ENCODE measurements around the gene FBXO33.
"Not testable (repeated sequence)": the region's sequence is repeated elsewhere in the genome, so short reads cannot be mapped to it uniquely, and the experiment has no call there.

The FBXO33 gene

GRCh38 chr14:39367387-39367751 is 64.9 kb downstream of the FBXO33 start:
- no peak for DNase-seq (ENCODE audit: low read depth)
- H3K4me3 ChIP-seq (ENCODE audit: low read depth, low read length) = no peak overlapping the region
- TF ChIP-seq CTCF (IDR thresholded peaks at IDR 0.05; ENCODE audit: low read depth, low read length, missing control alignments) = no peak

GRCh38 chr14:39366460-39367386 is 65.5 kb downstream of the FBXO33 start:
- no peak for TF ChIP-seq CTCF (IDR thresholded peaks at IDR 0.05; ENCODE audit: low read depth, low read length, missing control alignments)
- H3K4me3 ChIP-seq (ENCODE audit: low read depth, low read length) = no peak overlapping the region
- DNase-seq (ENCODE audit: low read depth) = no peak

GRCh38 chr14:39365354-39365753 is 66.9 kb downstream of the FBXO33 start:
- no peak for DNase-seq (ENCODE audit: low read depth)
- TF ChIP-seq CTCF (IDR thresholded peaks at IDR 0.05; ENCODE audit: low read depth, low read length, missing control alignments) = no peak
- no peak overlapping the region for H3K4me3 ChIP-seq (ENCODE audit: low read depth, low read length)

GRCh38 chr14:39364509-39364908 is 67.7 kb downstream of the FBXO33 start:
- no peak overlapping the region for H3K4me3 ChIP-seq (ENCODE audit: low read depth, low read length)
- DNase-seq (ENCODE audit: low read depth) = no peak
- no peak for TF ChIP-seq CTCF (IDR thresholded peaks at IDR 0.05; ENCODE audit: low read depth, low read length, missing control alignments)

GRCh38 chr14:39361556-39361955 is 70.7 kb downstream of the FBXO33 start:
- H3K4me3 ChIP-seq (ENCODE audit: low read depth, low read length); DNase-seq (ENCODE audit: low read depth): not testable (repeated sequence)

DNA sequence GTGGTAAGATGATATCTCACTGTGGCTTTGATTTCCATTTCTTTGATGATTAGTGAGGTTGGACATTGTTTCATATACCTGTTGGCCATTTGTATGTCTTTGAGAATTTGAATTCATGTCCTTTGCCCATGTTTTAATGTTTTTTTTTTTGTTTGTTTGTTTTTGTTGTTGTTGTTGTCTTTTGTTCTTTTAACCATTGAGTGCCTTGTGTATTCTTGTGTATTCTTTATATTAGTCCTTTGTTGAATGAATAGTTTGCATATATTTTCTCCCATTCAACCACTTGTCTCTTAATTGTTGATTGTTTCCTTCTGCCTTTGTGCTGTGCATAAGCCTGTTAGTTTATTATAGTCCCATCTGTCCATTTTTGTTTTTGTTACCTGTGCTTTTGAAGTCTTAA is 71.9 kb downstream of the FBXO33 start:
- no peak for TF ChIP-seq CTCF (IDR thresholded peaks at IDR 0.05; ENCODE audit: low read depth, low read length, missing control alignments)
- no peak overlapping the region for H3K4me3 ChIP-seq (ENCODE audit: low read depth, low read length)
- no peak for DNase-seq (ENCODE audit: low read depth)

DNA sequence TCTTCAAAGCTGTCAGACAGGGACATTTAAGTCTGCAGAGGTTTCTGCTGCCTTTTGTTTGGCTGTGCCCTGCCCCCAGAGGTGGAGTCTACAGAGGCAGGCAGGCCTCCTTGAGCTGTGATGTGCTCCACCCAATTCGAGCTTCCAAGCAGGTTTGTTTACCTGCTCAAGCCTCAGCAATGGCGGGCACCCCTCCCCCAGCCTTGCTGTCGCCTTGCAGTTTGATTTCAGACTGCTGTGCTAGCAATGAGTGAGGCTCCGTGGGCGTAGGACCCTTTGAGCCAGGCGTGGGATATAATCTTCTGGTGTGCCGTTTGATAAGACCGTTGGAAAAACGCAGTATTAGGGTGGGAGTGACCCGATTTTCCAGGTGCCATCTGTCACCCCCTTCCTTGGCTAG is 73.2 kb downstream of the FBXO33 start:
- not testable (repeated sequence) for H3K4me3 ChIP-seq (ENCODE audit: low read depth, low read length); DNase-seq (ENCODE audit: low read depth)

DNA sequence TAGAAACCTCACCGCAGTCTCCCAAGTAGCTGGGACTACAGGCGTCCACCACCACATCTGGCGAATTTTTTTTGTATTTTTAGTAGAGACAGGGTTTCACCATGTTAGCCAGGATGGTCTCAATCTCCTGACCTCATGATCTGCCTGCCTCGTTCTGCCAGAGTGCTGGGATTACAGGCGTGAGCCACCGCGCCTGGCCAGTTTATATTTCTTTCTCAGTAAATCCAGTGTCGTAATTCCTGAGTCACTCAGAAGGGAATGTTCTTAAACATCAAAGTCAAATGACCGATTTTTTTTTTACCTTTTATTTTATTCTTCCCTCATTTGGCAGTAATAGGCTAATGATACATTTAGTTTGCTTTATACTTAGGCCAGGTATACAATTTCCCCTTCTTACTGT is 80.5 kb downstream of the FBXO33 start:
- no peak for TF ChIP-seq CTCF (IDR thresholded peaks at IDR 0.05; ENCODE audit: low read depth, low read length, missing control alignments)
- no peak for DNase-seq (ENCODE audit: low read depth)

More for the DNA sequence above, 80.5 kb downstream of the FBXO33 start:
- no peak overlapping the region for H3K4me3 ChIP-seq (ENCODE audit: low read depth, low read length)

Measured in GM12864 (cell line).